HFFc6 (cell line): ENCODE results near the gene ADAM30. TPM values are rescaled to one million over a fixed set of nuclear protein-coding genes. Genes with fewer than 3 reads are reported as not detected.

Source experiments
- DNase-seq: peaks from one replicate; pipeline ENCODE4 v3.0.0-alpha.2; 2018
- H3K27ac Mint-ChIP-seq: 2 replicates; pipeline ENCODE4 v1.8.0; 2020; ENCODE audit warnings: mild to moderate bottlenecking, mixed read lengths
- H3K27me3 Mint-ChIP-seq: 2 replicates; pipeline ENCODE4 v1.8.0; 2021; ENCODE audit warnings: mild to moderate bottlenecking, moderate library complexity, mixed read lengths; ENCODE audit not compliant: insufficient read depth
- H3K36me3 Mint-ChIP-seq: 2 replicates; pipeline ENCODE4 v1.8.0; 2021; ENCODE audit warnings: low read depth, mixed read lengths
- H3K4me1 Mint-ChIP-seq: 2 replicates; pipeline ENCODE4 v1.8.0; 2020; ENCODE audit warnings: low read depth, mixed read lengths
- H3K4me3 Mint-ChIP-seq: 2 replicates; pipeline ENCODE4 v1.8.0; 2020; ENCODE audit warnings: mild to moderate bottlenecking, moderate library complexity, mixed read lengths
- H3K9me3 Mint-ChIP-seq: 2 replicates; pipeline ENCODE4 v1.8.0; 2020; ENCODE audit warnings: mild to moderate bottlenecking, mixed read lengths
- total RNA-seq, 6 experiments: library from RNA; stranded (reverse); fragmentation: NEBNext Ultra II Directional; extraction: Animal tissue kit (Norgen Biotek cat#: 25700); gene quantifications; 2 replicates in 1 of 6; 3 replicates in 5 of 6; pipeline ENCODE4 v1.2.3, GENCODE V29; 2021
- TF ChIP-seq, protein P1 (sequence below): fragments of 200-600 bp; sonication (generic); IDR thresholded peaks from 2 replicates; pipeline ENCODE4 v1.5.0; 2021; ENCODE audit warnings: antibody characterized with exemption, mild to moderate bottlenecking

The ADAM30 gene
- total RNA-seq, 6 experiments from 2014 or later, result not detected

DNA sequence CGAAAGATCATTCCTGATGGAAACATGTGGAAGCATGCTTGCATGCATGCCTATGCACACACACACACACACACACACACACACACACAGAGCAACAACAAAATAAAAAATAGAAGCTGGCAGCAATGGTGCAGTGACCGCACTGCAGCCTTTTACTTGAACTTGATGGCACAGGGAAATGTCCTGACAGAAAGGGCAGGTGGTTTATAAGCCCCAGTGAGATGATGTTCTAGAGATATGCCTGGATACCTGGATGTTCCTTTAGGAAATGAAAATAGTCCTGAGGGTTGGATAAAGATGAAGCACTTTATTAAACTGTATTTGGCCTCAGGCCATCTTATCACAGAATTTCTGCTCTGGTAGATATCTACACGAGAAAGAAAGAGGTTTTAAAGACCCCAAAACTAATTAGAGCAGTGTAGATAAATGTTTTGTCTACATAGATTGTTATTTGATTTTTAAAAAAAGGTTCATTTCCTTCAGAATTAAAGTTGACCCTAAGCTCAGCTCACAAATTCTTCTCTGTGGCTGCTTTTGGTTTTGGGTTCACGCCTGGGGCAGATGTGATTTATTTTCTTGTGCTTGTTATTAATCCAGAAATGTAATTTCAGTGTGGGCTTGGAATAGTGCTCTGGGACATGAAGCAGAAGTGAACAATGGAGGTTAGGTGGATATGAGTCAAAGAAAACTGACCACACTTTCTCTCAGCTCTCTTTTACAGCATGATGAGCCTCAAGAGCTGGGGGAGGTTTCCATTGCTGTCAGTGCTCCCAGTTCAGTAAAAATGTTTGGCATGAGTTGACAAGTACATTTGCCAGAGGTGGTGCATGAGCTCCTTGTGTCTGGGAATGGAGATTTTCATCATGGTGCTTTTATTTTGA, 22.9 kb downstream of the ADAM30 start:
- Mint-ChIP-seq H3K4me3 (0 out of 2 replicates have a peak overlapping the region, but pooled peaks have one; percentile 6), H3K27me3 (peaks cover 1% of the 10 kb centered on the region), H3K27ac (peak overlapping the region; percentile 23), H3K36me3 (no peaks in the 10 kb centered on the region), H3K4me1 (peaks cover 35% of the 10 kb centered on the region), H3K9me3 (no peaks in the 10 kb centered on the region)
- TF ChIP-seq, protein P1, sequence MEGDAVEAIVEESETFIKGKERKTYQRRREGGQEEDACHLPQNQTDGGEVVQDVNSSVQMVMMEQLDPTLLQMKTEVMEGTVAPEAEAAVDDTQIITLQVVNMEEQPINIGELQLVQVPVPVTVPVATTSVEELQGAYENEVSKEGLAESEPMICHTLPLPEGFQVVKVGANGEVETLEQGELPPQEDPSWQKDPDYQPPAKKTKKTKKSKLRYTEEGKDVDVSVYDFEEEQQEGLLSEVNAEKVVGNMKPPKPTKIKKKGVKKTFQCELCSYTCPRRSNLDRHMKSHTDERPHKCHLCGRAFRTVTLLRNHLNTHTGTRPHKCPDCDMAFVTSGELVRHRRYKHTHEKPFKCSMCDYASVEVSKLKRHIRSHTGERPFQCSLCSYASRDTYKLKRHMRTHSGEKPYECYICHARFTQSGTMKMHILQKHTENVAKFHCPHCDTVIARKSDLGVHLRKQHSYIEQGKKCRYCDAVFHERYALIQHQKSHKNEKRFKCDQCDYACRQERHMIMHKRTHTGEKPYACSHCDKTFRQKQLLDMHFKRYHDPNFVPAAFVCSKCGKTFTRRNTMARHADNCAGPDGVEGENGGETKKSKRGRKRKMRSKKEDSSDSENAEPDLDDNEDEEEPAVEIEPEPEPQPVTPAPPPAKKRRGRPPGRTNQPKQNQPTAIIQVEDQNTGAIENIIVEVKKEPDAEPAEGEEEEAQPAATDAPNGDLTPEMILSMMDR, result no peak
- peak; percentile 73 for DNase-seq

DNA sequence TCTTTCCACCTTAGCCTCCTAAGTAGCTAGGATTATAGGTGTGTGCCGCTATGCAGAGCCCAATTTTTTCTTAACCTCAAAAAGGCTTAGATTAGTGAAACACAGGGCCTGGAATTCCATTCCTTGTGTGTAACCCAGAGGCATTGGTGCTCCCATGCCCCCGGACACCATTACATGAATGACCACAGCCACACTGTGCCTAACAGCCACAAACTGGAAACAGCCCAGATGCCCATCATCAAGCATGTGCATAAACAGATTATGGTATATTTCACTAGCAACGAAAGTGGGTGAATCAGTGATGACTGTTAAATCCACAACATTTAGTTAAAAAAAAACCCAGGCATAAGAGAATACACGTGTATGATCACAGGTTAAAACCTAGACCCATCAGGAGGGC, 24.4 kb downstream of the ADAM30 start:
- Mint-ChIP-seq H3K9me3 (no peaks in the 10 kb centered on the region), H3K4me1 (peaks cover 35% of the 10 kb centered on the region), H3K27ac (no peak overlapping the region), H3K27me3 (peaks cover 1% of the 10 kb centered on the region), H3K4me3 (no peak overlapping the region), H3K36me3 (no peaks in the 10 kb centered on the region)
- TF ChIP-seq, protein P1, result no peak
- DNase-seq, result peak; percentile 25

DNA sequence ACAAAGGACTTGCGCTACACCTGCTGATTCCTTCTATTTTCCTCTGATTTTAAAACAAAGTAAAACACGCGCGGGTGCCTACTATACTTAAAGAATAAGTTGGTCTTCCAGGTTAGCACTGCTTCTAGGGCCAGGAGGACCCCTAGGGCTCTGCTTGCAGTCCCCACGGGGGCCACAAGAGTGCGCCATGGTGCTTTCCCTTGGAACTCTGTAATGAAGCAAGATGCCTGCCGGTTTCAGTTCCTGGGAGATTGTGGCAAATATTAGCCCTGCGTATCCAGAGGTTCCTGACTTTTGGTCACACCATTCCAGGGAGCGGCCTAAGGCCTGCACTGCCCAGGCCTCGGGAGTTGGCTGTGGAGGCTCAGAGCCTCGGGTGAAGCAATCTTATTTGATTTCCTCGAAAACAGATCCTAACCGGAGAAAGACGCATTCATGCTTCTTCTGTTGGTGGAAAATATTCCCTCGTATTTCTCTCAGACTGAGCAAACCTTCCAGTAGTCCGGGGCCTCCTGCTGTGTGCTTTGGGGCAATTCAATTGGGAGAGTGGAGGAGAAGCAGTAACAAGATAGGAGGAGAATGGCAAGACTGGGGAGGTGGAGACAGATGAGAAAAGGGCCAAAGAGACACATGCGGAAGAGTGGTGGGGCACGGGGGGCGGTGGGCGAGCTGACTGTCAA, 25.3 kb downstream of the ADAM30 start:
- H3K4me1 Mint-ChIP-seq, result peaks cover 42% of the 10 kb centered on the region
- peak; percentile 59 for DNase-seq
- no peaks in the 10 kb centered on the region for H3K9me3 Mint-ChIP-seq
- H3K36me3 Mint-ChIP-seq, result no peaks in the 10 kb centered on the region
- peak overlapping the region; percentile 45 for H3K4me3 Mint-ChIP-seq
- TF ChIP-seq, protein P1, result peak; percentile 96
- H3K27ac Mint-ChIP-seq, result peak overlapping the region; percentile 38; the same call in 1 of the 2 replicates
- peaks cover 1% of the 10 kb centered on the region for H3K27me3 Mint-ChIP-seq

DNA sequence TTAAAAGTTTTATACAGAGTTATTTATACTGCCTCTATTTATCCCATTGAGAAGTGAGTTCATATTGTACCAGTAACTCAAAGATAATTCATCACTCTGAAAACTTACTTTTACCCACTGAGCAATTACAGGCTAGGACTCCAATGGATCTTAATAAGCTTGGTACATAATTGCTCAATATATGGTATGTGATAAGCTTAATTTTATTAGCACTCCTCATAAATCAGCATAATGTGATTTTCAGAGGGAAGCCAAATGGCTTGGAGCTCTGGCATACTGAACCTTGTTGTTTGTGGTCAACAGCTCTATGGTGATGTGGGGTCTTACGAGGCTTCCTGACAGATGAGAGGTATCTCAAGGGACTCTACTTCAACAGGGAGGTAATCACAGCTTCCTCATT, 26.3 kb downstream of the ADAM30 start:
- Mint-ChIP-seq H3K27ac (no peak overlapping the region), H3K9me3 (no peaks in the 10 kb centered on the region), H3K4me1 (peaks cover 52% of the 10 kb centered on the region), H3K36me3 (no peaks in the 10 kb centered on the region), H3K27me3 (peaks cover 1% of the 10 kb centered on the region), H3K4me3 (no peak overlapping the region)
- TF ChIP-seq, protein P1, result no peak
- DNase-seq, result no peak

DNA sequence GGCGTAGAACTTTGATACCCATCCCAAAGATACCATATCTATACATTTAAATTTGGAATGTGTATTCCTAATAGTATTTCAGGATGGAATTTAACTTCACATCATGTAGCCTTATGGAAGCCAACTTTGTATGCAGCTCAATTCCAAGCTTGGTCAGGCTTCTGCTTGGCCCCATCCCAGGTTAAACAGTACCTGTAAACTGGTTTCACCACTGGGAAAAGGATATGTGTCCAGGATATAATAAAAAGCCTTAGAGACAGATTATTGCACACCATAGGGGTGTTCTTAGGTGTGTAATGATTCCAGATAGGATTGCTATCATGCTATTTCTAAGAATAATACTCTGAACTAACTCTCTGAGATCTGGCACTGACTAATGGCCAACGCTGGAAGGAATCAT, 28.1 kb downstream of the ADAM30 start:
- DNase-seq, result no peak
- Mint-ChIP-seq H3K4me3 (no peak overlapping the region), H3K36me3 (no peaks in the 10 kb centered on the region), H3K4me1 (peaks cover 39% of the 10 kb centered on the region), H3K9me3 (no peaks in the 10 kb centered on the region), H3K27ac (no peak overlapping the region), H3K27me3 (peaks cover 1% of the 10 kb centered on the region)
- TF ChIP-seq, protein P1, result no peak
